Astrocyte (in vitro differentiated cells and primary cell): ENCODE results near the gene FHIT.

Experiments
- EZH2 ChIP-seq: IDR thresholded peaks from 2 replicates; pipeline ENCODE4 v1.6.1; 2012; ENCODE audit warnings: mild to moderate bottlenecking, low read length, inconsistent platforms; ENCODE audit not compliant: insufficient read depth
- TF ChIP-seq, protein P1 (sequence below): IDR thresholded peaks from 2 replicates; pipeline ENCODE4 v1.5.1; 2011; ENCODE audit warnings: low read depth, mild to moderate bottlenecking, inconsistent platforms, low read length, moderate library complexity; ENCODE audit not compliant: insufficient read depth

DNA sequence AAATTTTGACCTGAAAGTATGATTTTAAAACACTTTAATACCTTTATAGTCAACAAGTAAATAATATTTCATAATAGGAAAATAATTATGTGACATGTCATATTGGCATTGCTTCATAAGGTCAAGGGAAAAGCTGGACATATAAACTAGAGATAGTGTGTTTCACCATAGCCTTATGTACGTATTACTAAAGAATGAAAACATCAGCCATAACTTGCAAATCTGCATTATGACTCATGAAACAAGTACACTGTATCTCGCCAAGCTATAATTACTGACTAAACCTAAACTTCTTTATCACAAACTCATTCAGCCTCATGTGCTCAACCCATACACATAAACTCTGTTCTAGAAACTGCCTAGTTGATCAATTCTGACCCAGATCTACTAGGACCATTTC, 950.1 kb downstream of the FHIT start:
- TF ChIP-seq, protein P1, sequence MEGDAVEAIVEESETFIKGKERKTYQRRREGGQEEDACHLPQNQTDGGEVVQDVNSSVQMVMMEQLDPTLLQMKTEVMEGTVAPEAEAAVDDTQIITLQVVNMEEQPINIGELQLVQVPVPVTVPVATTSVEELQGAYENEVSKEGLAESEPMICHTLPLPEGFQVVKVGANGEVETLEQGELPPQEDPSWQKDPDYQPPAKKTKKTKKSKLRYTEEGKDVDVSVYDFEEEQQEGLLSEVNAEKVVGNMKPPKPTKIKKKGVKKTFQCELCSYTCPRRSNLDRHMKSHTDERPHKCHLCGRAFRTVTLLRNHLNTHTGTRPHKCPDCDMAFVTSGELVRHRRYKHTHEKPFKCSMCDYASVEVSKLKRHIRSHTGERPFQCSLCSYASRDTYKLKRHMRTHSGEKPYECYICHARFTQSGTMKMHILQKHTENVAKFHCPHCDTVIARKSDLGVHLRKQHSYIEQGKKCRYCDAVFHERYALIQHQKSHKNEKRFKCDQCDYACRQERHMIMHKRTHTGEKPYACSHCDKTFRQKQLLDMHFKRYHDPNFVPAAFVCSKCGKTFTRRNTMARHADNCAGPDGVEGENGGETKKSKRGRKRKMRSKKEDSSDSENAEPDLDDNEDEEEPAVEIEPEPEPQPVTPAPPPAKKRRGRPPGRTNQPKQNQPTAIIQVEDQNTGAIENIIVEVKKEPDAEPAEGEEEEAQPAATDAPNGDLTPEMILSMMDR, result no peak
- no peak for TF ChIP-seq EZH2
